Liver (tissue), 9 donors: ENCODE data around the gene WDR45B. TPM values are rescaled to one million over a fixed set of nuclear protein-coding genes. Genes with fewer than 3 reads are reported as not detected.

Experiments used
- DNase-seq: peaks from one replicate; pipeline ENCODE4 v3.0.0-alpha.2; 2017; ENCODE audit warnings: low spot score
- H3K27ac ChIP-seq, 2 donors: one replicate each; pipeline ENCODE4 v1.7.0; 2013; ENCODE audit warnings: inconsistent platforms in 2 of 2, low read length in 2 of 2, control low read depth in 1 of 2, low read depth in 1 of 2, mild to moderate bottlenecking in 1 of 2
- H3K27me3 ChIP-seq, 4 donors: one replicate each; pipeline versions ENCODE4 v1.6.1 to v1.7.0; 2013; ENCODE audit warnings: low read length in 3 of 4, inconsistent platforms in 1 of 4, mild to moderate bottlenecking in 1 of 4, moderate library complexity in 1 of 4; ENCODE audit not compliant: control insufficient read depth in 4 of 4, insufficient read depth in 4 of 4
- H3K36me3 ChIP-seq, 4 donors: one replicate each; pipeline versions ENCODE4 v1.6.1 to v1.7.0; 2013; ENCODE audit warnings: low read length in 3 of 4, mild to moderate bottlenecking in 3 of 4, low read depth in 1 of 4, moderate library complexity in 1 of 4; ENCODE audit not compliant: control insufficient read depth in 4 of 4, insufficient read depth in 3 of 4
- H3K4me1 ChIP-seq, 4 donors: one replicate each; pipeline versions ENCODE4 v1.6.1 to v1.7.0; 2013; ENCODE audit warnings: low read length in 3 of 4, mild to moderate bottlenecking in 3 of 4, moderate library complexity in 1 of 4; ENCODE audit not compliant: control insufficient read depth in 4 of 4, insufficient read depth in 4 of 4
- H3K4me3 ChIP-seq, 3 donors: one replicate each; pipeline versions ENCODE4 v1.6.1 to v1.7.0; 2013; ENCODE audit warnings: low read length in 3 of 3, control low read depth in 1 of 3, low read depth in 1 of 3, mild to moderate bottlenecking in 1 of 3
- H3K9ac ChIP-seq, 2 donors: one replicate each; pipeline ENCODE4 v1.7.0; 2013; ENCODE audit warnings: low read length in 2 of 2, mild to moderate bottlenecking in 2 of 2, moderate library complexity in 2 of 2, control low read depth in 1 of 2, low read depth in 1 of 2
- H3K9me3 ChIP-seq, 4 donors: one replicate each; pipeline versions ENCODE4 v1.6.1 to v1.7.0; 2013; ENCODE audit warnings: low read length in 3 of 4; ENCODE audit not compliant: control insufficient read depth in 4 of 4
- EGR1 ChIP-seq, 2 donors: IDR thresholded peaks; 2 replicates each; pipeline ENCODE4 v1.6.1; 2016 to 2018; ENCODE audit warnings: antibody characterized with exemption in 2 of 2, low read depth in 2 of 2
- FOXA1 ChIP-seq: IDR thresholded peaks from 2 replicates; pipeline ENCODE4 v1.6.1; 2016; ENCODE audit warnings: antibody characterized with exemption
- FOXA2 ChIP-seq: IDR thresholded peaks from 2 replicates; pipeline ENCODE4 v1.6.1; 2016; ENCODE audit warnings: antibody characterized with exemption
- GABPA ChIP-seq, 2 donors: IDR thresholded peaks in 1 of 2; conservative IDR thresholded peaks in 1 of 2; 2 replicates each; pipeline ENCODE4 v1.6.1; 2016; ENCODE audit warnings: antibody characterized with exemption in 2 of 2, mild to moderate bottlenecking in 1 of 2, moderate library complexity in 1 of 2
- HNF4A ChIP-seq, 2 donors: conservative IDR thresholded peaks; 2 replicates each; pipeline ENCODE4 v1.6.1; 2016; ENCODE audit warnings: antibody characterized with exemption in 2 of 2, mild to moderate bottlenecking in 2 of 2
- HNF4G ChIP-seq: IDR thresholded peaks from 2 replicates; pipeline ENCODE4 v1.6.1; 2016; ENCODE audit warnings: antibody characterized with exemption
- JUND ChIP-seq, 2 donors: IDR thresholded peaks; 2 replicates each; pipeline ENCODE4 v1.6.1; 2016; ENCODE audit warnings: antibody characterized with exemption in 2 of 2
- NR2F2 ChIP-seq: IDR thresholded peaks from 2 replicates; pipeline ENCODE4 v1.6.1; 2016; ENCODE audit warnings: antibody characterized with exemption
- RAD21 ChIP-seq, 2 donors: IDR thresholded peaks; 2 replicates each; pipeline ENCODE4 v1.6.1; 2016; ENCODE audit warnings: antibody characterized with exemption in 2 of 2, mild to moderate bottlenecking in 2 of 2
- RXRA ChIP-seq, 2 donors: IDR thresholded peaks; 2 replicates each; pipeline ENCODE4 v1.6.1; 2017 to 2018; ENCODE audit warnings: antibody characterized with exemption in 2 of 2, mild to moderate bottlenecking in 1 of 2
- SP1 ChIP-seq: IDR thresholded peaks from 2 replicates; pipeline ENCODE4 v1.6.1; 2018; ENCODE audit warnings: antibody characterized with exemption, mild to moderate bottlenecking
- TAF1 ChIP-seq: conservative IDR thresholded peaks from 2 replicates; pipeline ENCODE4 v1.6.1; 2016; ENCODE audit warnings: antibody characterized with exemption, mild to moderate bottlenecking
- YY1 ChIP-seq: IDR thresholded peaks from 2 replicates; pipeline ENCODE4 v1.6.1; 2016; ENCODE audit warnings: antibody characterized with exemption, mild to moderate bottlenecking
- whole genome bisulfite sequencing: extraction: QIAGEN DNeasy Blood & Tissue Kit; methylation state at CpG from one replicate; pipeline ENCODE4 v1.1.7; 2013; 5-methylcytosine and 5-hydroxymethylcytosine counted together
- polyA plus RNA-seq, 2 donors: library from polyadenylated mRNA; stranded (reverse) in 1 of 2; unstranded in 1 of 2; fragments of 200-250 nt in 1 of 2; fragments of >200 nt in 1 of 2; fragmentation: Nextera tagmentation in 1 of 2; extraction: Ambion mirVana in 1 of 2; gene quantifications; one replicate each; pipeline versions ENCODE4 v1.2.1 to v1.2.3, GENCODE V29; 2013 to 2015
- total RNA-seq, 2 donors: library from RNA; depleted of rRNA; stranded (reverse); fragments of >200 nt; gene quantifications; one replicate each; pipeline ENCODE4 v1.2.3, GENCODE V29; 2014
- TF ChIP-seq, protein P1 (sequence below): IDR thresholded peaks from 2 replicates; pipeline ENCODE4 v1.6.1; 2016; ENCODE audit warnings: antibody characterized with exemption
- TF ChIP-seq, protein P2 (sequence below): IDR thresholded peaks from 2 replicates; pipeline ENCODE4 v1.6.1; 2016; ENCODE audit warnings: antibody characterized with exemption, mild to moderate bottlenecking
- TF ChIP-seq, protein P3 (sequence below): fragments of 150-350 bp; IDR thresholded peaks from 2 replicates; pipeline ENCODE4 v1.5.1; 2017; ENCODE audit warnings: improper control_type of control experiment, low read depth, low read length; ENCODE audit not compliant: missing input control
- TF ChIP-seq, protein P4 (sequence below): IDR thresholded peaks from 2 replicates; pipeline ENCODE4 v1.6.1; 2016; ENCODE audit warnings: antibody characterized with exemption
- donor health status: healthy.
- donor health status: healthy.
- donor health status: healthy.
- donor health status: healthy.
- donor health status: healthy.

Gene WDR45B
- total and polyA plus RNA-seq, 4 donors, result 25.4 to 40.9 (median 29.2) TPM

DNA sequence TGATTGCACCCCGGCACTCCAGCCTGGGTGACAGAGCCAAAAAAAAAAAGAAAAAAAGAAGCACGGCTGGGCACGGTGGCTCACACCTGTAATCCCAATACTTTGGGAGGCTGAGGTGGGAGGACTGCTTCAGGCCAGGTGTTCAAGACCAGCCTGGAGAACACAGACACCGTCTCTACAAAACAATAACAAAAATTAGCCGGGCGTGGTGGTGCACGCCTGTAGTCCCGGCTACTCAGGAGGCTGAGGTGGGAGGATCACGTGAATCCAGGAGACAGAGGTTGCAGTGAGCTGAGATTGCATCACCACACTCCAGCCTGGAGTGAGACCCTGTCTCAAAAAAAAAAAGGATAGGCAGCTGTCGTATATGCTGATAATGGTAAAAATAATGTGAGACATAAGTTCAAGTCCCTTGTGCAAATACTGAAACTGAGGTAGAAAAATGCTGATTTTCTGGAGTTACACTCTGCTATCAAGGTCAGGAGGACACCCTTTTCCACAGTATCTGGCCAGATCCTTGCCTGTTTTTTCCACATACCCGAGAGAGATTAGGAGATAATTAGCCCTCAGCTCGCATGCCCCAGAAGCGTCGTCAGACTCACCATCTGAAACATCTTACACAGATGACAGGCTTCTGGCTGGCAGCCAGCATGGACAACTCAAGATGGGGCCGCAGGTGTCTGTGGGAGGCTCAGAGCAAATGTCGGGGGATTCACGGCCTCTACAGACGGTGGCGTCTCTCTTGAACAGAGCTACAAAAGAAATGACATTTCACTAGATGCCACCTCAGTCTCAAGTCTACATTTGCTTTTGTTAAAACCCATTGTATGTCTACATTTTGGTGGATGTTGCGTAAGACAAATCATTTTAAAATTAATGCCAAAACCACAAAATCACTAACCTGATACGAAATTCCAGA, 36.8 kb downstream of the WDR45B start:
- TF ChIP-seq FOXA2, result no peak
- TF ChIP-seq NR2F2, result no peak
- TF ChIP-seq TAF1, result no peak
- no peak for TF ChIP-seq RAD21 (IDR thresholded peaks at IDR 0.05)
- TF ChIP-seq, protein P1, sequence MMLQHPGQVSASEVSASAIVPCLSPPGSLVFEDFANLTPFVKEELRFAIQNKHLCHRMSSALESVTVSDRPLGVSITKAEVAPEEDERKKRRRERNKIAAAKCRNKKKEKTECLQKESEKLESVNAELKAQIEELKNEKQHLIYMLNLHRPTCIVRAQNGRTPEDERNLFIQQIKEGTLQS, result no peak
- TF ChIP-seq GABPA (IDR thresholded peaks at IDR 0.05 in 1 of 2, conservative IDR thresholded peaks at IDR 0.05 in 1 of 2), result no peak
- TF ChIP-seq HNF4A (conservative IDR thresholded peaks at IDR 0.05), result no peak
- TF ChIP-seq, protein P2, sequence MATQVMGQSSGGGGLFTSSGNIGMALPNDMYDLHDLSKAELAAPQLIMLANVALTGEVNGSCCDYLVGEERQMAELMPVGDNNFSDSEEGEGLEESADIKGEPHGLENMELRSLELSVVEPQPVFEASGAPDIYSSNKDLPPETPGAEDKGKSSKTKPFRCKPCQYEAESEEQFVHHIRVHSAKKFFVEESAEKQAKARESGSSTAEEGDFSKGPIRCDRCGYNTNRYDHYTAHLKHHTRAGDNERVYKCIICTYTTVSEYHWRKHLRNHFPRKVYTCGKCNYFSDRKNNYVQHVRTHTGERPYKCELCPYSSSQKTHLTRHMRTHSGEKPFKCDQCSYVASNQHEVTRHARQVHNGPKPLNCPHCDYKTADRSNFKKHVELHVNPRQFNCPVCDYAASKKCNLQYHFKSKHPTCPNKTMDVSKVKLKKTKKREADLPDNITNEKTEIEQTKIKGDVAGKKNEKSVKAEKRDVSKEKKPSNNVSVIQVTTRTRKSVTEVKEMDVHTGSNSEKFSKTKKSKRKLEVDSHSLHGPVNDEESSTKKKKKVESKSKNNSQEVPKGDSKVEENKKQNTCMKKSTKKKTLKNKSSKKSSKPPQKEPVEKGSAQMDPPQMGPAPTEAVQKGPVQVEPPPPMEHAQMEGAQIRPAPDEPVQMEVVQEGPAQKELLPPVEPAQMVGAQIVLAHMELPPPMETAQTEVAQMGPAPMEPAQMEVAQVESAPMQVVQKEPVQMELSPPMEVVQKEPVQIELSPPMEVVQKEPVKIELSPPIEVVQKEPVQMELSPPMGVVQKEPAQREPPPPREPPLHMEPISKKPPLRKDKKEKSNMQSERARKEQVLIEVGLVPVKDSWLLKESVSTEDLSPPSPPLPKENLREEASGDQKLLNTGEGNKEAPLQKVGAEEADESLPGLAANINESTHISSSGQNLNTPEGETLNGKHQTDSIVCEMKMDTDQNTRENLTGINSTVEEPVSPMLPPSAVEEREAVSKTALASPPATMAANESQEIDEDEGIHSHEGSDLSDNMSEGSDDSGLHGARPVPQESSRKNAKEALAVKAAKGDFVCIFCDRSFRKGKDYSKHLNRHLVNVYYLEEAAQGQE, result no peak
- no peak for TF ChIP-seq SP1
- no peak for TF ChIP-seq HNF4G
- TF ChIP-seq EGR1 (IDR thresholded peaks at IDR 0.05; ENCODE audit: low read depth in 2 of 2), result no peak
- TF ChIP-seq, protein P3, sequence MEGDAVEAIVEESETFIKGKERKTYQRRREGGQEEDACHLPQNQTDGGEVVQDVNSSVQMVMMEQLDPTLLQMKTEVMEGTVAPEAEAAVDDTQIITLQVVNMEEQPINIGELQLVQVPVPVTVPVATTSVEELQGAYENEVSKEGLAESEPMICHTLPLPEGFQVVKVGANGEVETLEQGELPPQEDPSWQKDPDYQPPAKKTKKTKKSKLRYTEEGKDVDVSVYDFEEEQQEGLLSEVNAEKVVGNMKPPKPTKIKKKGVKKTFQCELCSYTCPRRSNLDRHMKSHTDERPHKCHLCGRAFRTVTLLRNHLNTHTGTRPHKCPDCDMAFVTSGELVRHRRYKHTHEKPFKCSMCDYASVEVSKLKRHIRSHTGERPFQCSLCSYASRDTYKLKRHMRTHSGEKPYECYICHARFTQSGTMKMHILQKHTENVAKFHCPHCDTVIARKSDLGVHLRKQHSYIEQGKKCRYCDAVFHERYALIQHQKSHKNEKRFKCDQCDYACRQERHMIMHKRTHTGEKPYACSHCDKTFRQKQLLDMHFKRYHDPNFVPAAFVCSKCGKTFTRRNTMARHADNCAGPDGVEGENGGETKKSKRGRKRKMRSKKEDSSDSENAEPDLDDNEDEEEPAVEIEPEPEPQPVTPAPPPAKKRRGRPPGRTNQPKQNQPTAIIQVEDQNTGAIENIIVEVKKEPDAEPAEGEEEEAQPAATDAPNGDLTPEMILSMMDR, result no peak
- TF ChIP-seq YY1, result no peak
- TF ChIP-seq RXRA (IDR thresholded peaks at IDR 0.05), result no peak
- no peak for TF ChIP-seq JUND (IDR thresholded peaks at IDR 0.05)
- no peak for TF ChIP-seq FOXA1
- TF ChIP-seq, protein P4, sequence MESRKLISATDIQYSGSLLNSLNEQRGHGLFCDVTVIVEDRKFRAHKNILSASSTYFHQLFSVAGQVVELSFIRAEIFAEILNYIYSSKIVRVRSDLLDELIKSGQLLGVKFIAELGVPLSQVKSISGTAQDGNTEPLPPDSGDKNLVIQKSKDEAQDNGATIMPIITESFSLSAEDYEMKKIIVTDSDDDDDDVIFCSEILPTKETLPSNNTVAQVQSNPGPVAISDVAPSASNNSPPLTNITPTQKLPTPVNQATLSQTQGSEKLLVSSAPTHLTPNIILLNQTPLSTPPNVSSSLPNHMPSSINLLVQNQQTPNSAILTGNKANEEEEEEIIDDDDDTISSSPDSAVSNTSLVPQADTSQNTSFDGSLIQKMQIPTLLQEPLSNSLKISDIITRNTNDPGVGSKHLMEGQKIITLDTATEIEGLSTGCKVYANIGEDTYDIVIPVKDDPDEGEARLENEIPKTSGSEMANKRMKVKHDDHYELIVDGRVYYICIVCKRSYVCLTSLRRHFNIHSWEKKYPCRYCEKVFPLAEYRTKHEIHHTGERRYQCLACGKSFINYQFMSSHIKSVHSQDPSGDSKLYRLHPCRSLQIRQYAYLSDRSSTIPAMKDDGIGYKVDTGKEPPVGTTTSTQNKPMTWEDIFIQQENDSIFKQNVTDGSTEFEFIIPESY, result no peak
- no peak for DNase-seq
- WGBS, result 89% methylated on average over 21 of the region's 21 CpGs
- H3K4me1 ChIP-seq, result no peaks in the 10 kb centered on the region
- H3K9ac ChIP-seq, result no peak overlapping the region
- no peaks in the 10 kb centered on the region for H3K27me3 ChIP-seq
- H3K27ac ChIP-seq, result no peak overlapping the region
- no peak overlapping the region for H3K4me3 ChIP-seq
- no peaks in the 10 kb centered on the region for H3K9me3 ChIP-seq
- H3K36me3 ChIP-seq, result peaks cover 15 to 22% (median 19%) of the 10 kb centered on the region in 4 donors
